BE2C (cell line): ENCODE measurements around the gene DMXL2.

Experiments used
- DNase-seq: peaks from one replicate; pipeline ENCODE4 v3.0.0-alpha.2; 2020
- H3K27me3 ChIP-seq: fragments of 250-450 bp; sonication (Bioruptor Pico); 2 replicates; pipeline ENCODE4 v1.5.1; 2020; ENCODE audit warnings: mild to moderate bottlenecking
- H3K36me3 ChIP-seq: fragments of 250-450 bp; sonication (Bioruptor Pico); 2 replicates; pipeline ENCODE4 v1.5.1; 2020; ENCODE audit warnings: mild to moderate bottlenecking
- H3K4me1 ChIP-seq: fragments of 250-450 bp; sonication (Bioruptor Pico); 2 replicates; pipeline ENCODE4 v1.5.1; 2020
- H3K4me3 ChIP-seq: 2 replicates; pipeline ENCODE4 v1.5.1; 2011; ENCODE audit warnings: low read depth, low read length
- H3K9me3 ChIP-seq: fragments of 250-450 bp; sonication (Bioruptor Pico); 2 replicates; pipeline ENCODE4 v1.5.1; 2020
- CTCF ChIP-seq: IDR thresholded peaks from 2 replicates; pipeline ENCODE4 v1.5.1; 2012; ENCODE audit warnings: mild to moderate bottlenecking, low read depth, low read length

Gene DMXL2

GRCh38 chr15:51533672-51534398 lies 88.7 kb downstream of the DMXL2 start:
- Histone ChIP-seq H3K36me3 (peaks cover 26% of the 10 kb centered on the region), H3K4me1 (no peaks in the 10 kb centered on the region), H3K9me3 (no peaks in the 10 kb centered on the region), H3K4me3 (no peak overlapping the region), H3K27me3 (no peaks in the 10 kb centered on the region)
- no peak for TF ChIP-seq CTCF
- DNase-seq = no peak

GRCh38 chr15:51526955-51527354 lies 95.6 kb downstream of the DMXL2 start:
- Histone ChIP-seq H3K27me3 (no peaks in the 10 kb centered on the region), H3K4me1 (no peaks in the 10 kb centered on the region), H3K9me3 (no peaks in the 10 kb centered on the region), H3K4me3 (no peak overlapping the region), H3K36me3 (peaks cover 19% of the 10 kb centered on the region)
- no peak for TF ChIP-seq CTCF
- no peak for DNase-seq

- no peak for DNase-seq
- H3K9me3 ChIP-seq = no peaks in the 10 kb centered on the region
- H3K27me3 ChIP-seq = no peaks in the 10 kb centered on the region
- TF ChIP-seq CTCF = no peak
- H3K4me1 ChIP-seq = no peaks in the 10 kb centered on the region
- H3K36me3 ChIP-seq = peaks cover 18% of the 10 kb centered on the region
- no peak overlapping the region for H3K4me3 ChIP-seq
Observed at GRCh38 chr15:51524376-51524775, 98.2 kb downstream of the DMXL2 start.

- Histone ChIP-seq H3K4me1 (no peaks in the 10 kb centered on the region), H3K4me3 (no peak overlapping the region), H3K36me3 (peaks cover 8% of the 10 kb centered on the region; the same call in 1 of the 2 replicates), H3K9me3 (no peaks in the 10 kb centered on the region), H3K27me3 (no peaks in the 10 kb centered on the region)
- no peak for DNase-seq
- TF ChIP-seq CTCF = no peak
Observed at GRCh38 chr15:51516291-51516690, 106.3 kb downstream of the DMXL2 start.

- Histone ChIP-seq H3K4me1 (no peaks in the 10 kb centered on the region), H3K9me3 (no peaks in the 10 kb centered on the region), H3K36me3 (peaks cover 12% of the 10 kb centered on the region), H3K27me3 (no peaks in the 10 kb centered on the region), H3K4me3 (no peak overlapping the region)
- DNase-seq = no peak
- no peak for TF ChIP-seq CTCF
Observed at GRCh38 chr15:51505251-51505650, 117.3 kb downstream of the DMXL2 start.

- Histone ChIP-seq H3K4me1 (no peaks in the 10 kb centered on the region), H3K27me3 (no peaks in the 10 kb centered on the region), H3K36me3 (peaks cover 26% of the 10 kb centered on the region), H3K4me3 (no peak overlapping the region), H3K9me3 (no peaks in the 10 kb centered on the region)
- no peak for TF ChIP-seq CTCF
- DNase-seq = no peak
Observed at GRCh38 chr15:51503003-51503402, 119.6 kb downstream of the DMXL2 start.
